ENCODE measurements around the gene SEMA3D. TPM values are rescaled to one million over a fixed set of nuclear protein-coding genes. Genes with fewer than 3 reads are reported as not detected.

SEMA3D gene
- total RNA-seq, 3 donors from 2014 or later (not counting 1 experiment from before 2014, with no cell fraction given) = not detected

DNA sequence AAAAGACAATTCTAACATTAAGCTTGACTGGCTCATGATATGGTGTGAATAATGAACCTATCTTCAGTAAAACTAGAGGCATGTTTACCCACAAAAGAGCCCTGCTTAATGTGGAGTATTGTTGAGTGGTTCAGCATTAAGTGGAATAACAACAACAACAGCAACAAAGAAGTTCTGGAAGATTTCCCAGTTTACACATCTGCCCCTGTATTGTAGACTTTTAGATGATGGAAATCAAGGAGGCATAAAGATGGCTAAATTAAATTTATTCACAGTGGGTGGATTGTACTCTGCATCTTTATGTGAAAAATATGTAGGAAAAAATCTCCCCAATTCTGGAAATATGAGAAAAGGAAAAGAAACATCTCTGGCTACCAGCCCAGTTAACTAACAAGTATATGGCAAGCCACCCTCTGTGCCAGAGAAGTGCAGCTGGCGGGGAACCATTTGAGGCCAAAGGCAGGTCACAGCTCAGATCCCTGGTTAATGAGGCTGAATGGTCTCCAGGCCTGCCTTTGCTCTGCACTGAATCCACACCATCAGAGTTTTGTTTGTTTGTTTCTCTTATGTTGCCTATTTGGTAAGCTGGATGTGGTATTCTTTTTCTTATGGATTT is 186.0 kb downstream of the SEMA3D start:
- Histone ChIP-seq H3K36me3 (ENCODE audit: control insufficient read depth, insufficient read depth, low read length) (no peaks in the 10 kb centered on the region), H3K27me3 (ENCODE audit: control insufficient read depth, insufficient read depth, low read length) (no peaks in the 10 kb centered on the region), H3K4me1 (ENCODE audit: control insufficient read depth, insufficient read depth, low read length) (no peaks in the 10 kb centered on the region), H3K27ac (ENCODE audit: low read length) (no peak overlapping the region), H3K4me3 (ENCODE audit: low read length) (no peak overlapping the region), H3K9me3 (ENCODE audit: control insufficient read depth, insufficient read depth, low read length) (no peaks in the 10 kb centered on the region)
- ATAC-seq = no peak
- TF ChIP-seq, protein P1, sequence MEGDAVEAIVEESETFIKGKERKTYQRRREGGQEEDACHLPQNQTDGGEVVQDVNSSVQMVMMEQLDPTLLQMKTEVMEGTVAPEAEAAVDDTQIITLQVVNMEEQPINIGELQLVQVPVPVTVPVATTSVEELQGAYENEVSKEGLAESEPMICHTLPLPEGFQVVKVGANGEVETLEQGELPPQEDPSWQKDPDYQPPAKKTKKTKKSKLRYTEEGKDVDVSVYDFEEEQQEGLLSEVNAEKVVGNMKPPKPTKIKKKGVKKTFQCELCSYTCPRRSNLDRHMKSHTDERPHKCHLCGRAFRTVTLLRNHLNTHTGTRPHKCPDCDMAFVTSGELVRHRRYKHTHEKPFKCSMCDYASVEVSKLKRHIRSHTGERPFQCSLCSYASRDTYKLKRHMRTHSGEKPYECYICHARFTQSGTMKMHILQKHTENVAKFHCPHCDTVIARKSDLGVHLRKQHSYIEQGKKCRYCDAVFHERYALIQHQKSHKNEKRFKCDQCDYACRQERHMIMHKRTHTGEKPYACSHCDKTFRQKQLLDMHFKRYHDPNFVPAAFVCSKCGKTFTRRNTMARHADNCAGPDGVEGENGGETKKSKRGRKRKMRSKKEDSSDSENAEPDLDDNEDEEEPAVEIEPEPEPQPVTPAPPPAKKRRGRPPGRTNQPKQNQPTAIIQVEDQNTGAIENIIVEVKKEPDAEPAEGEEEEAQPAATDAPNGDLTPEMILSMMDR (IDR thresholded peaks at IDR 0.05) = no peak
- no peak for DNase-seq
- Mint-ChIP-seq H3K27me3 (ENCODE audit: low read depth in 2 of 2) (no peaks in the 10 kb centered on the region), H3K27ac (no peak overlapping the region), H3K4me3 (no peak overlapping the region), H3K36me3 (no peaks in the 10 kb centered on the region), H3K9me3 (peaks cover 2 to 3% of the 10 kb centered on the region in 2 donors), H3K4me1 (no peaks in the 10 kb centered on the region)
- WGBS (ENCODE audit: insufficient coverage) = 72% methylated on average over 1 of the region's 1 CpG
- intact Hi-C loops (cut with micrococcal nuclease) = no loop called here

DNA sequence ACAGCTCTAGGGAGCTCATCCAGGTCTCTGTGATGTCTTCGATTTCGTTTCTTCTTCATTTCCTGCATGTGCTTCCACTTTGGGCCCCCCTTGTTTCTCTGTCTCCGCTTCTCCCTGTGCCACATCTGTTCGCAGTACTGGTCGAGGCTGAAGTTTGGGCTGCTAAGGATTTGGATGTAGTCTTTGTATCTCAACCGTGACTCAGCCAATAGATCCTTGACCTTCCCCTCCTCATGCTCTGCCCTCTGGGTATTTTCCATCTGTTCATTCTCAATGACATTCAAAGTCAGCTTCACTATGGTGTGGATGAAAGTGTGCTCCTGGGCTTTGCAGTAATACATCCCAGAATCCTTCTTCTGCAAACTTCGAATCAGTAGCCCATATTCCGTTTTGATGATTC is 187.4 kb downstream of the SEMA3D start:
- no peak overlapping the region for H3K27ac ChIP-seq (ENCODE audit: low read length)
- no peaks in the 10 kb centered on the region for H3K9me3 ChIP-seq (ENCODE audit: control insufficient read depth, insufficient read depth, low read length)
- Mint-ChIP-seq H3K36me3 (no peaks in the 10 kb centered on the region), H3K4me3 (no peak overlapping the region), H3K27me3 (ENCODE audit: low read depth in 2 of 2) (no peaks in the 10 kb centered on the region), H3K27ac (no peak overlapping the region), H3K9me3 (peaks cover 2 to 3% of the 10 kb centered on the region in 2 donors), H3K4me1 (no peaks in the 10 kb centered on the region)
- TF ChIP-seq, protein P1 (IDR thresholded peaks at IDR 0.05) = no peak
- ATAC-seq (no peak), DNase-seq (no peak)
- no peaks in the 10 kb centered on the region for H3K27me3 ChIP-seq (ENCODE audit: control insufficient read depth, insufficient read depth, low read length)
- no peaks in the 10 kb centered on the region for H3K4me1 ChIP-seq (ENCODE audit: control insufficient read depth, insufficient read depth, low read length)
- intact Hi-C loops (cut with micrococcal nuclease) = no loop called here
- 81% methylated on average over 6 of the region's 8 CpGs for WGBS (ENCODE audit: insufficient coverage)
- H3K36me3 ChIP-seq (ENCODE audit: control insufficient read depth, insufficient read depth, low read length) = no peaks in the 10 kb centered on the region
- no peak overlapping the region for H3K4me3 ChIP-seq (ENCODE audit: low read length)

DNA sequence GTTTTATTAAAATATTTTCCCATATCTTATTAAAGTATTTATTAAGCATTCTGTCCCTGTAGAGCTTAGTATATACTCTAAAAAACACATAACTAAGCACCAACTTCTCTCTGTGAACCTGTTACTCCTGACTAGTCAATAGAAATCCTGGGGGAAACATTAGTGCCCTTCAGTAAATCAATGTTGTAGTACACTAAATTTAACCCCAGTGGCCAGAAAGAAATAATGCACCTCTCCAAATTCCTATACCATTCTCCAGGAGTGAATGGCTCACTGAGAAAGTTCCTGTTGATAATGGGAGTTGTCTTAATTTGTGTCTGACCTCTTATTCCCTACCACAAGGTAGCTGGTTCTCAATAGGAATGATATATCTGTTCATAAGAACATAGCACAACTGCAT is 188.2 kb downstream of the SEMA3D start:
- H3K27ac Mint-ChIP-seq = no peak overlapping the region

More for the DNA sequence above, 188.2 kb downstream of the SEMA3D start:
- no peak overlapping the region for H3K27ac ChIP-seq (ENCODE audit: low read length)
- Mint-ChIP-seq H3K36me3 (no peaks in the 10 kb centered on the region), H3K27me3 (ENCODE audit: low read depth in 2 of 2) (no peaks in the 10 kb centered on the region), H3K4me3 (no peak overlapping the region), H3K9me3 (peaks cover 2 to 3% of the 10 kb centered on the region in 2 donors), H3K4me1 (no peaks in the 10 kb centered on the region)
- TF ChIP-seq, protein P1 (IDR thresholded peaks at IDR 0.05) = no peak
- no peak overlapping the region for H3K4me3 ChIP-seq (ENCODE audit: low read length)
- ATAC-seq = no peak
- no peaks in the 10 kb centered on the region for H3K4me1 ChIP-seq (ENCODE audit: control insufficient read depth, insufficient read depth, low read length)
- no peak for DNase-seq
- intact Hi-C loops (cut with micrococcal nuclease) = no loop called here
- H3K27me3 ChIP-seq (ENCODE audit: control insufficient read depth, insufficient read depth, low read length) = no peaks in the 10 kb centered on the region
- H3K36me3 ChIP-seq (ENCODE audit: control insufficient read depth, insufficient read depth, low read length) = no peaks in the 10 kb centered on the region
- H3K9me3 ChIP-seq (ENCODE audit: control insufficient read depth, insufficient read depth, low read length) = no peaks in the 10 kb centered on the region

Data from natural killer cell (primary cell).